ENCODE data around the gene TMEM238L. TPM values are rescaled to one million over a fixed set of nuclear protein-coding genes. Genes with fewer than 3 reads are reported as not detected.

The TMEM238L gene
- total RNA-seq, 2 experiments from 2014 or later: not detected

GRCh38 chr17:10779609-10780008 is 24.3 kb downstream of the TMEM238L start:
- ChIA-PET CTCF (no interaction called here), POLR2A (no interaction called here)
- H3K36me3 ChIP-seq (ENCODE audit: insufficient read depth, low read length): no peaks in the 10 kb centered on the region
- Mint-ChIP-seq H3K4me1 (ENCODE audit: low read depth) (no peaks in the 10 kb centered on the region), H3K27me3 (no peaks in the 10 kb centered on the region), H3K9me3 (peaks cover 6% of the 10 kb centered on the region), H3K27ac (no peak overlapping the region), H3K4me3 (no peak overlapping the region), H3K36me3 (ENCODE audit: low read depth) (no peaks in the 10 kb centered on the region)
- intact Hi-C loops (cut with DNase I, micrococcal nuclease): no loop called here
- no peaks in the 10 kb centered on the region for H3K4me1 ChIP-seq (ENCODE audit: insufficient read depth, low read length)
- no peak for DNase-seq
- H3K9me3 ChIP-seq (ENCODE audit: control insufficient read depth in 1 of 2, insufficient read depth in 1 of 2, low read length in 2 of 2): peaks cover 5 to 11% of the 10 kb centered on the region in 2 experiments
- TF ChIP-seq, protein P1, sequence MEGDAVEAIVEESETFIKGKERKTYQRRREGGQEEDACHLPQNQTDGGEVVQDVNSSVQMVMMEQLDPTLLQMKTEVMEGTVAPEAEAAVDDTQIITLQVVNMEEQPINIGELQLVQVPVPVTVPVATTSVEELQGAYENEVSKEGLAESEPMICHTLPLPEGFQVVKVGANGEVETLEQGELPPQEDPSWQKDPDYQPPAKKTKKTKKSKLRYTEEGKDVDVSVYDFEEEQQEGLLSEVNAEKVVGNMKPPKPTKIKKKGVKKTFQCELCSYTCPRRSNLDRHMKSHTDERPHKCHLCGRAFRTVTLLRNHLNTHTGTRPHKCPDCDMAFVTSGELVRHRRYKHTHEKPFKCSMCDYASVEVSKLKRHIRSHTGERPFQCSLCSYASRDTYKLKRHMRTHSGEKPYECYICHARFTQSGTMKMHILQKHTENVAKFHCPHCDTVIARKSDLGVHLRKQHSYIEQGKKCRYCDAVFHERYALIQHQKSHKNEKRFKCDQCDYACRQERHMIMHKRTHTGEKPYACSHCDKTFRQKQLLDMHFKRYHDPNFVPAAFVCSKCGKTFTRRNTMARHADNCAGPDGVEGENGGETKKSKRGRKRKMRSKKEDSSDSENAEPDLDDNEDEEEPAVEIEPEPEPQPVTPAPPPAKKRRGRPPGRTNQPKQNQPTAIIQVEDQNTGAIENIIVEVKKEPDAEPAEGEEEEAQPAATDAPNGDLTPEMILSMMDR (IDR thresholded peaks at IDR 0.05): no peak
- H3K27me3 ChIP-seq (ENCODE audit: control insufficient read depth in 1 of 2, insufficient read depth in 2 of 2, low read length in 2 of 2): no peaks in the 10 kb centered on the region
- H3K4me3 ChIP-seq (ENCODE audit: low read length): no peak overlapping the region
- no peak overlapping the region for H3K27ac ChIP-seq (ENCODE audit: low read depth in 1 of 2, low read length in 2 of 2)
- ATAC-seq (ENCODE audit: poor library complexity): no peak

DNA sequence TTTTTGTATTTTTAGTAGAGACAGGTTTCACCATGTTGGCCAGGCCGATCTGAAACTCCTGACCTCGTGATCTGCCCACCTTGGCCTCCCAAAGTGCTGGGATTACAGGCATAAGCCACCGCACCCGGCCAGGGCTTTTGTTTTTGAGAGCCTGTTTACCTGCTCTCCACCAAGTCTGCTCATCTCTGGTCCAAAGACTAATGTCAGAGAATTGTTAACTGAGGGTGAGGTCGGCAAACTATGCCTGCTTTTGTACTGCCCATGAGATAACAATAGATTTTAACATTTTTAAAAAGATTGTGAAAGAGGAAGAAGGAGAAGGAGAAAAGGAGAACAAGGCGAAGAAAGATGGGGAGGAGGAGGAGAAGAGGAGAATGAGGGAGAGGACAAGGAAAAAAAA is 26.0 kb downstream of the TMEM238L start:
- ChIA-PET CTCF (no interaction called here), POLR2A (no interaction called here)
- no peak for ATAC-seq (ENCODE audit: poor library complexity)

GRCh38 chr17:10777131-10777807 is 26.6 kb downstream of the TMEM238L start:
- intact Hi-C loops (cut with DNase I, micrococcal nuclease): no loop called here
- Histone ChIP-seq H3K27ac (ENCODE audit: low read depth in 1 of 2, low read length in 2 of 2) (no peak overlapping the region), H3K4me3 (ENCODE audit: low read length) (no peak overlapping the region), H3K27me3 (ENCODE audit: control insufficient read depth in 1 of 2, insufficient read depth in 2 of 2, low read length in 2 of 2) (no peaks in the 10 kb centered on the region), H3K4me1 (ENCODE audit: insufficient read depth, low read length) (no peaks in the 10 kb centered on the region), H3K9me3 (ENCODE audit: control insufficient read depth in 1 of 2, insufficient read depth in 1 of 2, low read length in 2 of 2) (peaks cover 0 to 2% of the 10 kb centered on the region in 2 experiments), H3K36me3 (ENCODE audit: insufficient read depth, low read length) (no peaks in the 10 kb centered on the region)
- Mint-ChIP-seq H3K27ac (no peak overlapping the region), H3K36me3 (ENCODE audit: low read depth) (no peaks in the 10 kb centered on the region), H3K9me3 (peaks cover 2% of the 10 kb centered on the region), H3K4me3 (no peak overlapping the region), H3K27me3 (no peaks in the 10 kb centered on the region), H3K4me1 (ENCODE audit: low read depth) (no peaks in the 10 kb centered on the region)
- DNase-seq: no peak
- TF ChIP-seq, protein P1 (IDR thresholded peaks at IDR 0.05): no peak
- POLR2A ChIA-PET: no interaction called here
- no peak for ATAC-seq (ENCODE audit: poor library complexity)
- CTCF ChIA-PET: no interaction called here

More for the DNA sequence above, 26.0 kb downstream of the TMEM238L start:
- no peaks in the 10 kb centered on the region for H3K4me1 ChIP-seq (ENCODE audit: insufficient read depth, low read length)
- Mint-ChIP-seq H3K27me3 (no peaks in the 10 kb centered on the region), H3K9me3 (peaks cover 5% of the 10 kb centered on the region), H3K4me3 (no peak overlapping the region), H3K27ac (no peak overlapping the region), H3K36me3 (ENCODE audit: low read depth) (no peaks in the 10 kb centered on the region), H3K4me1 (ENCODE audit: low read depth) (no peaks in the 10 kb centered on the region)
- TF ChIP-seq, protein P1 (IDR thresholded peaks at IDR 0.05): no peak
- no peaks in the 10 kb centered on the region for H3K36me3 ChIP-seq (ENCODE audit: insufficient read depth, low read length)
- DNase-seq: no peak
- no peak overlapping the region for H3K4me3 ChIP-seq (ENCODE audit: low read length)
- no peak overlapping the region for H3K27ac ChIP-seq (ENCODE audit: low read depth in 1 of 2, low read length in 2 of 2)
- no peaks in the 10 kb centered on the region for H3K27me3 ChIP-seq (ENCODE audit: control insufficient read depth in 1 of 2, insufficient read depth in 2 of 2, low read length in 2 of 2)
- intact Hi-C loops (cut with DNase I, micrococcal nuclease): no loop called here
- peaks cover 0 to 5% of the 10 kb centered on the region in 2 experiments for H3K9me3 ChIP-seq (ENCODE audit: control insufficient read depth in 1 of 2, insufficient read depth in 1 of 2, low read length in 2 of 2)
